B cell (primary cell): ENCODE data around the gene MYOM1. TPM values are rescaled to one million over a fixed set of nuclear protein-coding genes. Genes with fewer than 3 reads are reported as not detected.

ENCODE experiments used
- ATAC-seq: fragments of 200-7000 bp; cut with Tn5 transposase; one replicate; pipeline ENCODE4 v1.10.0; 2021; ENCODE audit warnings: low read depth, mild to moderate bottlenecking, moderate number of reproducible peaks, moderate library complexity
- CTCF ChIA-PET: fragments of 350-600 bp; sonication (Branson Sonifier 250); formaldehyde crosslinking; loops from one replicate; lab custom pipeline; 2021; ENCODE audit warnings: antibody characterized with exemption, inconsistent platforms; lab: Charles Lee
- POLR2A ChIA-PET: fragments of 350-600 bp; sonication (Branson Sonifier 250); formaldehyde crosslinking; loops from one replicate; lab custom pipeline; 2021; ENCODE audit warnings: antibody characterized with exemption; lab: Charles Lee
- DNase-seq: peaks from one replicate; pipeline ENCODE4 v3.0.0; 2013
- H2AFZ ChIP-seq: 2 replicates; pipeline ENCODE4 v1.6.1; 2012; ENCODE audit warnings: mild to moderate bottlenecking, low read depth, low read length; ENCODE audit not compliant: insufficient read depth, poor library complexity, severe bottlenecking
- H3K27ac ChIP-seq, 2 donors: 1 replicate in 1 of 2; 2 replicates in 1 of 2; pipeline ENCODE4 v1.5.1; 2012 to 2013; ENCODE audit warnings: low read length in 2 of 2, mild to moderate bottlenecking in 2 of 2, moderate library complexity in 1 of 2
- H3K27me3 ChIP-seq, 4 experiments: fragments of 200-600 bp in 1 of 4; sonication (generic) in 1 of 4; replicated peaks in 1 of 4; 1 replicate in 2 of 4; 2 replicates in 2 of 4; pipeline versions ENCODE4 v1.6.1 to v1.7.0; 2013 to 2016; ENCODE audit warnings: low read length in 3 of 4, mild to moderate bottlenecking in 2 of 4, mixed read lengths in 1 of 4, moderate library complexity in 1 of 4; ENCODE audit not compliant: insufficient read depth in 4 of 4, control insufficient read depth in 3 of 4; ENCODE audit errors: control extremely low read depth in 1 of 4
- H3K36me3 ChIP-seq, 2 experiments: replicated peaks in 1 of 2; 1 replicate in 1 of 2; 2 replicates in 1 of 2; pipeline versions ENCODE4 v1.6.1 to v1.7.1; 2013; ENCODE audit warnings: low read length in 1 of 2; ENCODE audit not compliant: insufficient read depth in 2 of 2, control insufficient read depth in 1 of 2; ENCODE audit errors: control extremely low read depth in 1 of 2, extremely low read depth in 1 of 2
- H3K4me1 ChIP-seq, 2 donors: fragments of 200-600 bp in 1 of 2; sonication (generic) in 1 of 2; 1 replicate in 1 of 2; 2 replicates in 1 of 2; pipeline versions ENCODE4 v1.5.1 to v1.6.1; 2013 to 2017; ENCODE audit warnings: low read length in 2 of 2; ENCODE audit not compliant: control insufficient read depth in 2 of 2, insufficient read depth in 2 of 2
- H3K4me2 ChIP-seq: replicated peaks from 2 replicates; pipeline ENCODE3; 2012; ENCODE audit warnings: mild to moderate bottlenecking, low read depth, low read length; ENCODE audit not compliant: poor library complexity, severe bottlenecking
- H3K4me3 ChIP-seq, 5 experiments: fragments of 200-600 bp in 1 of 5; sonication (generic) in 1 of 5; 1 replicate in 3 of 5; 2 replicates in 2 of 5; pipeline versions ENCODE4 v1.5.1 to v1.7.0; 2011 to 2016; ENCODE audit warnings: low read length in 4 of 5, mild to moderate bottlenecking in 4 of 5, low read depth in 2 of 5, control low read depth in 1 of 5, moderate library complexity in 1 of 5; ENCODE audit not compliant: insufficient read depth in 1 of 5; ENCODE audit errors: control extremely low read depth in 1 of 5, extremely low read depth in 1 of 5
- H3K79me2 ChIP-seq: fragments of 200-600 bp; sonication (generic); one replicate; pipeline ENCODE4 v1.6.0; 2016; ENCODE audit warnings: low read length; ENCODE audit not compliant: control insufficient read depth, insufficient read depth
- H3K9ac ChIP-seq: fragments of 200-600 bp; sonication (generic); 2 replicates; pipeline ENCODE4 v1.6.1; 2017; ENCODE audit warnings: mild to moderate bottlenecking, low read length, moderate library complexity
- H3K9me3 ChIP-seq, 3 donors: one replicate each; pipeline versions ENCODE4 v1.6.1 to v1.7.1; 2013; ENCODE audit warnings: low read length in 2 of 3; ENCODE audit not compliant: control insufficient read depth in 2 of 3, insufficient read depth in 1 of 3; ENCODE audit errors: control extremely low read depth in 1 of 3
- H4K20me1 ChIP-seq: 2 replicates; pipeline ENCODE4 v1.6.0; 2012; ENCODE audit warnings: mild to moderate bottlenecking, low read length; ENCODE audit not compliant: insufficient read depth, control insufficient read depth, poor library complexity, severe bottlenecking
- H3K27ac Mint-ChIP-seq: one replicate; pipeline ENCODE4 v1.8.0; 2021; ENCODE audit warnings: mixed read lengths
- H3K27me3 Mint-ChIP-seq: one replicate; pipeline ENCODE4 v1.8.0; 2021; ENCODE audit warnings: mixed read lengths
- H3K4me1 Mint-ChIP-seq: one replicate; pipeline ENCODE4 v1.8.0; 2021; ENCODE audit warnings: mixed read lengths
- H3K4me3 Mint-ChIP-seq: one replicate; pipeline ENCODE4 v1.8.0; 2021; ENCODE audit warnings: mixed read lengths
- H3K9me3 Mint-ChIP-seq: one replicate; pipeline ENCODE4 v1.8.0; 2022; ENCODE audit warnings: mixed read lengths; ENCODE audit not compliant: insufficient read depth
- EZH2 ChIP-seq: IDR thresholded peaks from 2 replicates; pipeline ENCODE4 v1.6.1; 2012; ENCODE audit warnings: borderline replicate concordance, low read depth, mild to moderate bottlenecking, moderate library complexity, low read length; ENCODE audit not compliant: insufficient read depth, poor library complexity, severe bottlenecking
- WGBS: methylation state at CpG from one replicate; pipeline ENCODE4 v1.1.5; 2013; ENCODE audit warnings: missing lambda C conversion rate; ENCODE audit not compliant: insufficient coverage; 5-methylcytosine and 5-hydroxymethylcytosine counted together
- intact Hi-C: fragments of 100-400 bp; cut with micrococcal nuclease; formaldehyde crosslinking; loops from one replicate; pipeline ENCODE4 v1.10.0; 2022
- polyA plus RNA-seq: library from polyadenylated mRNA; depleted of rRNA; stranded (reverse); fragments of >200 nt; gene quantifications from 2 replicates; pipeline ENCODE4 v1.2.3, GENCODE V29; 2012
- total RNA-seq, 2 donors: library from RNA; stranded (reverse); fragments of 120-200 nt in 1 of 2; gene quantifications; 1 replicate in 1 of 2; 2 replicates in 1 of 2; pipeline versions ENCODE4 v1.2.3 to v1.2.4, GENCODE V29; 2013 to 2022
- TF ChIP-seq, protein P1 (sequence below): fragments of 200-600 bp; IDR thresholded peaks from one replicate; pipeline ENCODE4 v1.8.0; 2022; ENCODE audit warnings: antibody characterized with exemption, mild to moderate bottlenecking

MYOM1 gene
- total and polyA plus RNA-seq, 2 donors (not counting 1 experiment from before 2014, with no cell fraction given), result 1.5 to 12.8 TPM

DNA sequence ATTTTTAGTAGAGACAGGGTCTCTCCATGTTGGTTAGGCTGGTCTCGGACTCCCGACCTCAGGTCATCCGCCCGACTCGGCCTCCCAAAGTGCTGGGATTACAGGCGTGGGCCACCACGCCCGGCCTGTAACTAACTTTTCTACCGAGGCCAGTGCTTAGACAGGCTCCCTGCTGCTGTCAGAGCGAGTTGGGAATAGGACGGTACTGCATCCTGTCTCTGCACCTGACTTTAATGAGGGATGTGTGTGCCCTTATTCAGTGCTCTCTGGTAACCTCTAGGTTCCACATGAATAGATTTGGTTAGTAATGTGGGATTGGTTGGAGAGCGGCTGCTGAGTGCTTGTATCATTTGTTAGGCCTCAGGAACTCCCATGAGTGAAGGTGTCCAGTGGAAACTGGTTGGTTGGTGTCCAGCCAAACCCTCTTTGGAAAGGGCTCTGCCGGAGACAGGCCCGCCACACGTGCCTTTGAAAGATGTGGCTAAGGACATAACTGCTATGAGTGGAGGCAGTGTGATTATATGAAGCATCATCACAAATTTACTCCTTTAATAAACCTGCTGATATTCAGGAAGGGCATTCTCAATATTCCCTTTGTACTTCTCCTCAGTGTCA, 36.6 kb downstream of the MYOM1 start:
- no peak for ATAC-seq
- H3K36me3 ChIP-seq, result peaks cover 0 to 3% of the 10 kb centered on the region in 2 experiments
- no peak overlapping the region for H3K9ac ChIP-seq
- ChIA-PET POLR2A (interaction anchor here (0.8 kb wide), 1 partner anchor 24 kb away, joined by 8 read pairs; no protein-coding TSS in a partner anchor), CTCF (no interaction called here)
- TF ChIP-seq EZH2, result no peak
- TF ChIP-seq, protein P1, sequence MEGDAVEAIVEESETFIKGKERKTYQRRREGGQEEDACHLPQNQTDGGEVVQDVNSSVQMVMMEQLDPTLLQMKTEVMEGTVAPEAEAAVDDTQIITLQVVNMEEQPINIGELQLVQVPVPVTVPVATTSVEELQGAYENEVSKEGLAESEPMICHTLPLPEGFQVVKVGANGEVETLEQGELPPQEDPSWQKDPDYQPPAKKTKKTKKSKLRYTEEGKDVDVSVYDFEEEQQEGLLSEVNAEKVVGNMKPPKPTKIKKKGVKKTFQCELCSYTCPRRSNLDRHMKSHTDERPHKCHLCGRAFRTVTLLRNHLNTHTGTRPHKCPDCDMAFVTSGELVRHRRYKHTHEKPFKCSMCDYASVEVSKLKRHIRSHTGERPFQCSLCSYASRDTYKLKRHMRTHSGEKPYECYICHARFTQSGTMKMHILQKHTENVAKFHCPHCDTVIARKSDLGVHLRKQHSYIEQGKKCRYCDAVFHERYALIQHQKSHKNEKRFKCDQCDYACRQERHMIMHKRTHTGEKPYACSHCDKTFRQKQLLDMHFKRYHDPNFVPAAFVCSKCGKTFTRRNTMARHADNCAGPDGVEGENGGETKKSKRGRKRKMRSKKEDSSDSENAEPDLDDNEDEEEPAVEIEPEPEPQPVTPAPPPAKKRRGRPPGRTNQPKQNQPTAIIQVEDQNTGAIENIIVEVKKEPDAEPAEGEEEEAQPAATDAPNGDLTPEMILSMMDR, result no peak
- no peak overlapping the region for H3K4me3 Mint-ChIP-seq
- no peaks in the 10 kb centered on the region for H4K20me1 ChIP-seq
- intact Hi-C loops, result no loop called here
- H3K4me3 ChIP-seq, result no peak overlapping the region
- H3K4me1 ChIP-seq, result peaks cover 15 to 18% of the 10 kb centered on the region in 2 donors
- no peaks in the 10 kb centered on the region for H3K27me3 ChIP-seq
- H3K79me2 ChIP-seq, result no peaks in the 10 kb centered on the region
- DNase-seq, result no peak
- no peaks in the 10 kb centered on the region for H3K27me3 Mint-ChIP-seq
- H3K4me2 ChIP-seq, result no peak overlapping the region
- no peak overlapping the region for H3K27ac Mint-ChIP-seq
- 94% methylated on average over 10 of the region's 15 CpGs for WGBS
- H3K4me1 Mint-ChIP-seq, result peaks cover 20% of the 10 kb centered on the region
- no peak overlapping the region for H3K27ac ChIP-seq
- H3K9me3 Mint-ChIP-seq, result no peaks in the 10 kb centered on the region
- no peak overlapping the region for H2AFZ ChIP-seq
- no peaks in the 10 kb centered on the region for H3K9me3 ChIP-seq

DNA sequence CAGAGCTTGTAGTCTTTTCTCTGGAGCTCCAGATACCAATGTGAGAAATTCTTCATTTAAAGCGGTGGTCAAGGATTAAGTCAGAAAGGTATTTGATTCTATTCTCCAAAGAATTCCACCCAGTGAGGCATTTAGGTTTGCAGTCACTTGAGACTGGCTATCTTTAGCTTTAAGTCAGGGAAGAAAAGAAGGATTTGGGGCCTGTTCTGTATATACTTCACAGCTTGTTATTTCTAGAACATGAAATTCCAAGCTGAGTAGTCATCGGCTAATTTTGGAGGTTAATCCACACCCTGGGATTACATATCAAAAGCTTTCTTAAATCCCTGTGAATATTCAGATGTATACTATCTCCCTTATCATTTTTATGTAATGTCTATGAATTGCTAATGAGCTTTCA, 39.4 kb downstream of the MYOM1 start:
- ChIA-PET CTCF (interaction anchor here (0.6 to 5.4 kb wide), 14 partner anchors 10 to 187 kb away, joined by 3 to 79 read pairs (median 4); partner anchors contain the start of gene MYL12A), POLR2A (interaction anchor here (0.5 to 1.2 kb wide), 2 partner anchors 66 to 221 kb away, joined by 4 to 6 read pairs; no protein-coding TSS in a partner anchor)
- no peak overlapping the region for H3K27ac ChIP-seq
- H3K9me3 ChIP-seq, result no peaks in the 10 kb centered on the region
- no peak overlapping the region for H3K4me3 ChIP-seq
- H3K27ac Mint-ChIP-seq, result peak overlapping the region; percentile 97
- no peak for TF ChIP-seq EZH2
- TF ChIP-seq, protein P1, result no peak
- H2AFZ ChIP-seq, result no peak overlapping the region
- no peaks in the 10 kb centered on the region for H3K27me3 ChIP-seq
- no peaks in the 10 kb centered on the region for H3K27me3 Mint-ChIP-seq
- H3K4me3 Mint-ChIP-seq, result peak overlapping the region; percentile 63
- H3K79me2 ChIP-seq, result no peaks in the 10 kb centered on the region
- H3K4me1 ChIP-seq, result peaks cover 20 to 27% of the 10 kb centered on the region in 2 donors
- H3K4me1 Mint-ChIP-seq, result peaks cover 28% of the 10 kb centered on the region
- no peaks in the 10 kb centered on the region for H3K9me3 Mint-ChIP-seq
- H3K36me3 ChIP-seq, result peaks cover 0 to 3% of the 10 kb centered on the region in 2 experiments
- H3K9ac ChIP-seq, result no peak overlapping the region
- ATAC-seq (no peak), DNase-seq (no peak)
- no peak overlapping the region for H3K4me2 ChIP-seq
- no CpG with 5 or more reads among the region's 2 CpGs for WGBS
- intact Hi-C loops, result no loop called here
- H4K20me1 ChIP-seq, result no peaks in the 10 kb centered on the region
